ENCODE results near the gene ZBED2. TPM values are rescaled to one million over a fixed set of nuclear protein-coding genes. Genes with fewer than 3 reads are reported as not detected.
"Not testable (repeated sequence)": the region's sequence is repeated elsewhere in the genome, so short reads cannot be mapped to it uniquely, and the experiment has no call there.

ZBED2 gene
- polyA plus RNA-seq, 1 donor (not counting 4 experiments of a cell fraction or from before 2014, with no cell fraction given): 120 TPM

- Histone ChIP-seq H3K9me1 (ENCODE audit: control insufficient read depth, extremely low read depth, insufficient read depth, low read length) (no peaks in the 10 kb centered on the region), H3K36me3 (ENCODE audit: control insufficient read depth in 2 of 2, extremely low read depth in 1 of 2, insufficient read depth in 2 of 2, low read length in 2 of 2) (no peaks in the 10 kb centered on the region), H3K27ac (ENCODE audit: control insufficient read depth, insufficient read depth, low read length) (no peak overlapping the region), H2AFZ (ENCODE audit: control insufficient read depth, low read length) (peak overlapping the region; percentile 67), H3K4me3 (ENCODE audit: control insufficient read depth in 2 of 3, extremely low read depth in 1 of 3, insufficient read depth in 2 of 3, low read depth in 1 of 3, low read length in 3 of 3) (no peak overlapping the region), H3K27me3 (ENCODE audit: control insufficient read depth, extremely low read depth, insufficient read depth, low read length) (no peaks in the 10 kb centered on the region), H3K79me2 (ENCODE audit: control insufficient read depth, insufficient read depth, low read length) (no peaks in the 10 kb centered on the region), H4K20me1 (ENCODE audit: control insufficient read depth, extremely low read depth, insufficient read depth, low read length) (no peaks in the 10 kb centered on the region), H3K9ac (ENCODE audit: control insufficient read depth, extremely low read depth, insufficient read depth, low read length) (no peak overlapping the region), H3K4me1 (ENCODE audit: control insufficient read depth, extremely low read depth, insufficient read depth, low read length) (peaks cover 6% of the 10 kb centered on the region), H3K4me2 (ENCODE audit: control insufficient read depth, extremely low read depth, insufficient read depth, low read depth, low read length) (no peak overlapping the region), H3K9me3 (ENCODE audit: control insufficient read depth, low read depth, low read length) (no peaks in the 10 kb centered on the region)
- FAIRE-seq (peak; percentile 20), DNase-seq (ENCODE audit: low read depth, low spot score) (no peak)
- dilution Hi-C loops (cut with MboI; ENCODE audit: extremely low pct_ligation_motif_present, low sequenced_read_pairs): no loop called here
- no peak for TF ChIP-seq CTCF (optimal IDR thresholded peaks at IDR 0.05 in 1 of 3, IDR thresholded peaks at IDR 0.05 in 1 of 3, conservative IDR thresholded peaks at IDR 0.05 in 1 of 3; ENCODE audit: extremely low read depth in 1 of 3, insufficient read depth in 2 of 3, low read length in 3 of 3)
- TF ChIP-seq EZH2 (IDR thresholded peaks at IDR 0.05; ENCODE audit: low read length): no peak
These were observed 41.3 kb upstream of the ZBED2 start for GRCh38 chr3:111636366-111636885.

GRCh38 chr3:111635403-111635802 is 40.3 kb upstream of the ZBED2 start:
- Histone ChIP-seq H3K9me1 (ENCODE audit: control insufficient read depth, extremely low read depth, insufficient read depth, low read length) (no peaks in the 10 kb centered on the region), H3K27me3 (ENCODE audit: control insufficient read depth, extremely low read depth, insufficient read depth, low read length) (no peaks in the 10 kb centered on the region), H3K4me2 (ENCODE audit: control insufficient read depth, extremely low read depth, insufficient read depth, low read depth, low read length) (no peak overlapping the region), H3K4me1 (ENCODE audit: control insufficient read depth, extremely low read depth, insufficient read depth, low read length) (peaks cover 6% of the 10 kb centered on the region), H2AFZ (ENCODE audit: control insufficient read depth, low read length) (no peak overlapping the region), H3K4me3 (ENCODE audit: control insufficient read depth in 2 of 3, extremely low read depth in 1 of 3, insufficient read depth in 2 of 3, low read depth in 1 of 3, low read length in 3 of 3) (no peak overlapping the region), H3K36me3 (ENCODE audit: control insufficient read depth in 2 of 2, extremely low read depth in 1 of 2, insufficient read depth in 2 of 2, low read length in 2 of 2) (no peaks in the 10 kb centered on the region), H3K79me2 (ENCODE audit: control insufficient read depth, insufficient read depth, low read length) (no peaks in the 10 kb centered on the region), H3K9ac (ENCODE audit: control insufficient read depth, extremely low read depth, insufficient read depth, low read length) (no peak overlapping the region), H4K20me1 (ENCODE audit: control insufficient read depth, extremely low read depth, insufficient read depth, low read length) (no peaks in the 10 kb centered on the region), H3K27ac (ENCODE audit: control insufficient read depth, insufficient read depth, low read length) (no peak overlapping the region), H3K9me3 (ENCODE audit: control insufficient read depth, low read depth, low read length) (no peaks in the 10 kb centered on the region)
- no peak for DNase-seq (ENCODE audit: low read depth, low spot score)
- no peak for FAIRE-seq
- TF ChIP-seq CTCF (optimal IDR thresholded peaks at IDR 0.05 in 1 of 3, IDR thresholded peaks at IDR 0.05 in 1 of 3, conservative IDR thresholded peaks at IDR 0.05 in 1 of 3; ENCODE audit: extremely low read depth in 1 of 3, insufficient read depth in 2 of 3, low read length in 3 of 3): no peak
- no peak for TF ChIP-seq EZH2 (IDR thresholded peaks at IDR 0.05; ENCODE audit: low read length)
- dilution Hi-C loops (cut with MboI; ENCODE audit: extremely low pct_ligation_motif_present, low sequenced_read_pairs): no loop called here

- H3K79me2 ChIP-seq (ENCODE audit: control insufficient read depth, insufficient read depth, low read length); H3K9ac ChIP-seq (ENCODE audit: control insufficient read depth, extremely low read depth, insufficient read depth, low read length); dilution Hi-C loops (cut with MboI; ENCODE audit: extremely low pct_ligation_motif_present, low sequenced_read_pairs); H3K4me3 ChIP-seq (ENCODE audit: control insufficient read depth in 2 of 3, extremely low read depth in 1 of 3, insufficient read depth in 2 of 3, low read depth in 1 of 3, low read length in 3 of 3); DNase-seq (ENCODE audit: low read depth, low spot score); FAIRE-seq; H3K27ac ChIP-seq (ENCODE audit: control insufficient read depth, insufficient read depth, low read length); H2AFZ ChIP-seq (ENCODE audit: control insufficient read depth, low read length); H3K27me3 ChIP-seq (ENCODE audit: control insufficient read depth, extremely low read depth, insufficient read depth, low read length); H4K20me1 ChIP-seq (ENCODE audit: control insufficient read depth, extremely low read depth, insufficient read depth, low read length); H3K9me1 ChIP-seq (ENCODE audit: control insufficient read depth, extremely low read depth, insufficient read depth, low read length); H3K36me3 ChIP-seq (ENCODE audit: control insufficient read depth in 2 of 2, extremely low read depth in 1 of 2, insufficient read depth in 2 of 2, low read length in 2 of 2); H3K9me3 ChIP-seq (ENCODE audit: control insufficient read depth, low read depth, low read length); H3K4me1 ChIP-seq (ENCODE audit: control insufficient read depth, extremely low read depth, insufficient read depth, low read length); H3K4me2 ChIP-seq (ENCODE audit: control insufficient read depth, extremely low read depth, insufficient read depth, low read depth, low read length): not testable (repeated sequence)
These were observed 35.5 kb upstream of the ZBED2 start for GRCh38 chr3:111630638-111631037.

GRCh38 chr3:111629018-111629417 is 33.9 kb upstream of the ZBED2 start:
- dilution Hi-C loops (cut with MboI; ENCODE audit: extremely low pct_ligation_motif_present, low sequenced_read_pairs); H3K9ac ChIP-seq (ENCODE audit: control insufficient read depth, extremely low read depth, insufficient read depth, low read length): not testable (repeated sequence)

More at GRCh38 chr3:111629018-111629417, 33.9 kb upstream of the ZBED2 start:
- not testable (repeated sequence) for H3K4me2 ChIP-seq (ENCODE audit: control insufficient read depth, extremely low read depth, insufficient read depth, low read depth, low read length); H3K9me3 ChIP-seq (ENCODE audit: control insufficient read depth, low read depth, low read length); H4K20me1 ChIP-seq (ENCODE audit: control insufficient read depth, extremely low read depth, insufficient read depth, low read length); H3K4me1 ChIP-seq (ENCODE audit: control insufficient read depth, extremely low read depth, insufficient read depth, low read length); DNase-seq (ENCODE audit: low read depth, low spot score); H3K79me2 ChIP-seq (ENCODE audit: control insufficient read depth, insufficient read depth, low read length); FAIRE-seq; H2AFZ ChIP-seq (ENCODE audit: control insufficient read depth, low read length); H3K27me3 ChIP-seq (ENCODE audit: control insufficient read depth, extremely low read depth, insufficient read depth, low read length); H3K27ac ChIP-seq (ENCODE audit: control insufficient read depth, insufficient read depth, low read length); H3K4me3 ChIP-seq (ENCODE audit: control insufficient read depth in 2 of 3, extremely low read depth in 1 of 3, insufficient read depth in 2 of 3, low read depth in 1 of 3, low read length in 3 of 3); H3K36me3 ChIP-seq (ENCODE audit: control insufficient read depth in 2 of 2, extremely low read depth in 1 of 2, insufficient read depth in 2 of 2, low read length in 2 of 2); H3K9me1 ChIP-seq (ENCODE audit: control insufficient read depth, extremely low read depth, insufficient read depth, low read length)

All from keratinocyte (primary cell).